Keratinocyte (primary cell): Measurements from ENCODE around the gene ALK.

Experiments
- CTCF ChIP-seq, 3 experiments: IDR thresholded peaks in 1 of 3; conservative IDR thresholded peaks in 1 of 3; optimal IDR thresholded peaks in 1 of 3; 2 replicates in 2 of 3; 3 replicates in 1 of 3; pipeline versions ENCODE3 to v1.5.1; 2011; ENCODE audit warnings: low read length in 3 of 3, mild to moderate bottlenecking in 3 of 3, moderate library complexity in 2 of 3, control low read depth in 1 of 3, inconsistent platforms in 1 of 3; ENCODE audit not compliant: insufficient read depth in 2 of 3; ENCODE audit errors: extremely low read depth in 1 of 3
- EZH2 ChIP-seq: IDR thresholded peaks from one replicate; pipeline ENCODE4 v1.6.1; 2012; ENCODE audit warnings: inconsistent platforms, mild to moderate bottlenecking, low read length, moderate library complexity

DNA sequence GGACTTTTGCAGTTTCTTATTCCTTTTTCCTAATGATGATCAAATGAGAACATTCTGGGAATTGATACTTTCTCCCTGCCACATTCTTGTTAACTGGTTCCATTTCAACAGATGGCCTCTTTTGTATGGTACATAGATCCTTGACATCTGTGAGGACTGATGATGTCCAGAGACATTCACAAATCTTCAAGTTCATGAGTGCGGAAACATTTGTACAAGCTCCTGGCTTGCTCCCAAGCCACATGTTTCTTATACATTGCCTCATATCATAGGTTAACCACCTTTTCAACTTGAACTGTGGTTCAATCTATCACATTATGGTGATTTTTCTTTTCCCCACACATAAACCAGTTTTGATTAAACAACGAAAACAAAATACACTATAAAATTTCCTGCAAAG, 538.9 kb downstream of the ALK start:
- no peak for TF ChIP-seq CTCF (optimal IDR thresholded peaks at IDR 0.05 in 1 of 3, IDR thresholded peaks at IDR 0.05 in 1 of 3, conservative IDR thresholded peaks at IDR 0.05 in 1 of 3; ENCODE audit: extremely low read depth in 1 of 3, insufficient read depth in 2 of 3, low read length in 3 of 3)
- TF ChIP-seq EZH2: no peak
